Endothelial cell of umbilical vein (primary cell): ENCODE data around the gene C1orf159. TPM values are rescaled to one million over a fixed set of nuclear protein-coding genes. Genes with fewer than 3 reads are reported as not detected.

Experiments
- BruUV-seq: library from RNA; stranded (reverse); fragments of 400-500 nt; replicated peaks from 2 replicates; lab custom pipeline; 2021; lab: Mats Ljungman, UMichigan
- CTCF ChIA-PET: fragments of 300-600, 350-600 bp; sonication (Branson Sonifier 250); formaldehyde crosslinking; loops from one replicate; lab custom pipeline; 2021; ENCODE audit warnings: antibody characterized with exemption, inconsistent platforms; lab: Charles Lee
- POLR2A ChIA-PET: fragments of 300-600, 350-600 bp; sonication (Branson Sonifier 250); formaldehyde crosslinking; loops from one replicate; lab custom pipeline; 2021; ENCODE audit warnings: antibody characterized with exemption, inconsistent platforms; lab: Charles Lee
- DNase-seq: peaks from one replicate; pipeline ENCODE4 v3.0.0-alpha.2; 2011; ENCODE audit warnings: low read depth, low spot score
- FAIRE-seq: peaks from 2 replicates; lab custom pipeline; 2011; peaks lifted over from hg19 to GRCh38; lab: Jason Lieb, UNC
- H2AFZ ChIP-seq: 2 replicates; pipeline ENCODE4 v1.6.0; 2012; ENCODE audit warnings: low read depth, low read length, control low read depth, inconsistent platforms
- H3K27ac ChIP-seq: 2 replicates; pipeline ENCODE4 v1.5.1; 2011; ENCODE audit warnings: low read depth, mild to moderate bottlenecking, control low read depth, low read length, moderate library complexity; ENCODE audit not compliant: insufficient read depth
- H3K27me3 ChIP-seq, 2 experiments: 2 replicates each; pipeline versions ENCODE4 v1.6.0 to v1.6.1; 2011; ENCODE audit warnings: low read length in 2 of 2, mixed read lengths in 1 of 2; ENCODE audit not compliant: control insufficient read depth in 2 of 2, insufficient read depth in 2 of 2
- H3K36me3 ChIP-seq, 2 experiments: 2 replicates in 1 of 2; 3 replicates in 1 of 2; pipeline ENCODE4 v1.5.1; 2011; ENCODE audit warnings: low read length in 2 of 2, mild to moderate bottlenecking in 1 of 2, moderate library complexity in 1 of 2; ENCODE audit not compliant: control insufficient read depth in 2 of 2, insufficient read depth in 2 of 2; ENCODE audit errors: extremely low read depth in 1 of 2
- H3K4me1 ChIP-seq: 3 replicates; pipeline ENCODE4 v1.5.1; 2011; ENCODE audit warnings: mild to moderate bottlenecking, low read length; ENCODE audit not compliant: control insufficient read depth, insufficient read depth; ENCODE audit errors: extremely low read depth
- H3K4me2 ChIP-seq: 2 replicates; pipeline ENCODE4 v1.6.1; 2011; ENCODE audit warnings: low read length, control low read depth, mixed read lengths; ENCODE audit not compliant: insufficient read depth
- H3K4me3 ChIP-seq, 3 experiments: fragments of 200-600 bp in 1 of 3; sonication (generic), shearing (Covaris generic) in 1 of 3; replicated peaks in 1 of 3; 2 replicates each; pipeline ENCODE4 v1.5.1; 2011 to 2016; ENCODE audit warnings: control low read depth in 3 of 3, low read length in 3 of 3, mild to moderate bottlenecking in 2 of 3, inconsistent platforms in 1 of 3, low read depth in 1 of 3, moderate library complexity in 1 of 3; ENCODE audit not compliant: insufficient read depth in 1 of 3
- H3K79me2 ChIP-seq: 2 replicates; pipeline ENCODE4 v1.6.0; 2012; ENCODE audit warnings: low read length, inconsistent platforms; ENCODE audit not compliant: control insufficient read depth, insufficient read depth
- H3K9ac ChIP-seq: replicated peaks from 2 replicates; pipeline ENCODE3; 2011; ENCODE audit warnings: low read length, control low read depth; ENCODE audit not compliant: insufficient read depth; ENCODE audit errors: extremely low read depth
- H3K9me1 ChIP-seq: replicated peaks from 3 replicates; pipeline ENCODE4 v1.6.0; 2011; ENCODE audit warnings: mild to moderate bottlenecking, low read length; ENCODE audit not compliant: control insufficient read depth, insufficient read depth; ENCODE audit errors: extremely low read depth
- H3K9me3 ChIP-seq: replicated peaks from 2 replicates; pipeline ENCODE4 v1.5.1; 2012; ENCODE audit warnings: low read length, inconsistent platforms; ENCODE audit not compliant: control insufficient read depth, insufficient read depth
- H4K20me1 ChIP-seq: replicated peaks from 2 replicates; pipeline ENCODE3; 2011; ENCODE audit warnings: mild to moderate bottlenecking, low read length; ENCODE audit not compliant: control insufficient read depth, insufficient read depth; ENCODE audit errors: extremely low read depth
- CTCF ChIP-seq, 2 donors: IDR thresholded peaks; 1 replicate in 1 of 2; 2 replicates in 1 of 2; pipeline ENCODE4 v1.5.1; 2011; ENCODE audit warnings: low read length in 2 of 2, mild to moderate bottlenecking in 2 of 2, moderate library complexity in 2 of 2, control low read depth in 1 of 2, inconsistent platforms in 1 of 2, low read depth in 1 of 2; ENCODE audit not compliant: insufficient read depth in 1 of 2; ENCODE audit errors: extremely low read depth in 1 of 2
- FOS ChIP-seq: IDR thresholded peaks from 2 replicates; pipeline ENCODE4 v1.6.1; 2011; ENCODE audit warnings: mild to moderate bottlenecking, low read length, moderate library complexity, borderline replicate concordance; ENCODE audit not compliant: insufficient read depth
- GATA2 ChIP-seq: IDR thresholded peaks from 2 replicates; pipeline ENCODE4 v1.7.0; 2011; ENCODE audit warnings: low read depth, mild to moderate bottlenecking, moderate library complexity, mixed read lengths, low read length; ENCODE audit not compliant: insufficient read length, insufficient read depth
- JUN ChIP-seq: IDR thresholded peaks from 2 replicates; pipeline ENCODE4 v1.6.1; 2011; ENCODE audit warnings: borderline replicate concordance, low read depth; ENCODE audit not compliant: insufficient read length, insufficient read depth
- POLR2A ChIP-seq: IDR thresholded peaks from 2 replicates; pipeline ENCODE4 v1.6.1; 2012; ENCODE audit warnings: low read depth, mild to moderate bottlenecking, control low read depth, low read length
- POLR2AphosphoS5 ChIP-seq: IDR thresholded peaks from 2 replicates; pipeline ENCODE4 v1.6.1; 2012; ENCODE audit warnings: low read depth, mild to moderate bottlenecking, control low read depth, low read length, moderate library complexity; ENCODE audit not compliant: insufficient read depth
- dilution Hi-C: fragments of 300-500 bp; cut with MboI; formaldehyde crosslinking; loops from one replicate; pipeline ENCODE4 v1.15.0; 2019; ENCODE audit warnings: low sequenced_read_pairs; ENCODE audit not compliant: extremely low pct_ligation_motif_present
- intact Hi-C: fragments of 100-400 bp; cut with micrococcal nuclease; formaldehyde crosslinking; loops from one replicate; pipeline ENCODE4 v1.10.0; 2022
- polyA plus RNA-seq, 4 experiments: library from polyadenylated mRNA; depleted of rRNA in 3 of 4; stranded (reverse) in 3 of 4; unstranded in 1 of 4; fragments of >200 nt; gene quantifications; 2 replicates each; pipeline versions ENCODE4 v1.2.1 to v1.2.3, GENCODE V29; 2011 to 2012; ENCODE audit warnings: missing spikeins in 1 of 4
- total RNA-seq: library from RNA; stranded (reverse); gene quantifications from 2 replicates; pipeline ENCODE4 v1.2.3, GENCODE V29; 2021

The C1orf159 gene
- total and polyA plus RNA-seq, 2 donors (not counting 3 experiments of a cell fraction or from before 2014, with no cell fraction given): 16.1 to 20.1 TPM

GRCh38 chr1:1157033-1157365, 41.1 kb upstream of the C1orf159 start:
- no peak overlapping the region for H3K4me2 ChIP-seq
- no peaks in the 10 kb centered on the region for H3K27me3 ChIP-seq
- H4K20me1 ChIP-seq: no peaks in the 10 kb centered on the region
- no peak overlapping the region for H3K27ac ChIP-seq
- no peak overlapping the region for H3K4me3 ChIP-seq
- no peak overlapping the region for H2AFZ ChIP-seq
- intact Hi-C loops: loop anchor here (1.0 kb wide), 1 partner anchor 35 kb away; no protein-coding TSS in a partner anchor
- CTCF ChIA-PET: interaction anchor here (1.3 to 2.0 kb wide), 2 partner anchors 35 to 74 kb away, joined by 3 to 6 read pairs; no protein-coding TSS in a partner anchor
- peaks cover 14% of the 10 kb centered on the region for H3K4me1 ChIP-seq
- no peak for FAIRE-seq
- H3K9me1 ChIP-seq: no peaks in the 10 kb centered on the region
- POLR2A ChIA-PET: no interaction called here
- dilution Hi-C loops: no loop called here
- DNase-seq: no peak
- no peaks in the 10 kb centered on the region for H3K36me3 ChIP-seq
- no peaks in the 10 kb centered on the region for H3K79me2 ChIP-seq
- H3K9ac ChIP-seq: no peak overlapping the region
- H3K9me3 ChIP-seq: no peaks in the 10 kb centered on the region
- BruUV-seq: no TSS peak
- TF ChIP-seq JUN (no peak), FOS (no peak), CTCF (IDR thresholded peaks at IDR 0.05; ENCODE audit: extremely low read depth in 1 of 2, insufficient read depth in 1 of 2, low read depth in 1 of 2, low read length in 2 of 2) (no peak), POLR2A (no peak), GATA2 (no peak), POLR2AphosphoS5 (no peak)
